ENCODE results near the gene CTIF.

CTIF gene

DNA sequence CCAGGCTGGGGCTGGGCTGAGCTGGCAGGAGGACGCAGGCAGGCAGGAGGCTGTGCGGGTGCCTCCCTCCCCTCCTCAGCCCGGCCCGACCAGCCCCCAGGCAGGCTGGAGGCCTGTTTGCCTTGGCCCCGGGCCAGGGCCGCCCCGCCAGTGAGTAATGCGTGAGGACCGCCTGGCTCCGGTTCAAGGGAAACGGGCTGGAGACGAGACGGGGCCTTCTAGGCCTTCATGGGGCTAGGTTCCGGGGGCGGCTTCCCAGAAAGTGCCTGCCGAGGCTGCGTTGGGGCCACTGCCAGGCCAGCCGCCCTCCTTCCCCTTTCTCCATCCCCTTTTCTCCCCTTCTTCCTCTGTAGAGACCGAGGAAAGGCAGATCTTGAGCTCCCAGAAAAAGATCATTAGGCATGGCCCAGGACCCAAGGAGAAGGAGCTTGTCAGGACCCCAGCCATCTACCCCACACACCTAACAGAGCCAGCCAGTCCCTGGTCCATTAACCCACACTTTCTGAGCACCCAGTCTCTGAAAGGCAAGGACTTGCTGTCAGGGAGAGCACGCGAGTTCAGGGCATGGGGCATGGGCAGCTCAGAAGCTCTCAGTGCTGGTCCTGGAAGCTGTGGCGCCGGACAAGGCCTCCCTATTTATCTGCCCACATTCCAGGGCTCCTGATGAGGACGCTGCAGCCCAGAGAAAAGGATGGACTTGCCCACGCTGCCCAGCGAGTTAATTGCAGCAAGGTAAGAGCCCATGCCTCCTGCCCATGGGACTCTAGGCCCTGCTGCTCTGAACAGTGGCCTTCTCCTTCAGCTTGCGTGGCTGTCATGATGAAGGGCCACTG lies 363.4 kb downstream of the CTIF start:
- peak; percentile 89 for DNase-seq (ENCODE audit: low read depth)

DNA sequence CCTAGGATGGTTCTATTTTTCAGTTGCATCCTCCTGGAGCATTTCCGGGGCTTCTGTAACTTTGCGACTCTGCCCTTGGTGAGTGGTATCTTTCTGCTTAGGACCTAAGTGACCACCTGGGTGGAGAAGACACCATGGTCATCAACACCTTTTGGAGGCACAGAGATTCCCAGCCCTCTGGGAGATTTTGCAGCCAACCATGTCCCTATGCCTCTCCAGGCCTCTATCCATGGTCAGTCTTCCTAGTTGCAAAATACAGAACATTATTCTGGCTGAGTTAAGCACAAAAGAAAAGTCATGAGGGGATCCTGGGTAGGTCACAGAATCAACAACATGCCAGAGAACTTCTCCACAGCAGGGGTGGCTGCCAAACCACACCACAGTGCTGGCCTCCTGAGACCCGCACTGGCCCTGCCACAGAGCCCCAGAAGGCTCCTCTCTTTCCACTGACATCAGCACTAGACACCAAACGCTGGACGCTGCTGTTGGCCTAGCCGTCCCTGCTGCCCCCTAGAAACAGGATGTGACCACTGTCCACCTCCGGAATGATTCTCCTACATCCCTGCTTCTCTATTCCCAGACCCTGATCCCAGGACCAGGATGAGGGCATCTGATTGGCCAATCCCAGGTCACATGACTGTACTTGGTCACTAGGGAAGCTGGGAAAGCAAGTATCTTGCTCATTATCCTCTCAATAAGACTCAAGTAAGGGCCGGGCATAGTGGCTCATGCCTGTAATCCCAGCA lies 364.2 kb downstream of the CTIF start:
- no peak for DNase-seq (ENCODE audit: low read depth)

DNA sequence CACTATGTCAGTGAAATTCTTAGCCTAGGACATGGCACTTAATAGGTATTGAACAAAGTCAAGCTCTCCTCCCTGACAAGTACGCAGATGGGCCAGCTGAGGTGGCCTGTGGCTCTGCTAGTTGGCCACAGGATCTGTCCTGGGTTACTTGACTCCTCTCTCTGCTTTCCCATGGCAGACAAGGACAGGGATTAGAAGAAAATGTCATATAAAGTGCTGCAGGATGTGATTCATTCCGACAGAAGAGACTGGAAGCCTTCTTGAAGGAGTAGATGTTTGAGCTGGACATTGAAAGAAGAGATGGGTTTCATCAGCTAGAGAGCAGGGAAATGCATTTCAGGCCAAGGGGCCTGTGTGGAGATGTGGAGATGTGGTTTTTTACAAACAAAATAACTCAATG lies 365.3 kb downstream of the CTIF start:
- DNase-seq (ENCODE audit: low read depth): no peak

DNA sequence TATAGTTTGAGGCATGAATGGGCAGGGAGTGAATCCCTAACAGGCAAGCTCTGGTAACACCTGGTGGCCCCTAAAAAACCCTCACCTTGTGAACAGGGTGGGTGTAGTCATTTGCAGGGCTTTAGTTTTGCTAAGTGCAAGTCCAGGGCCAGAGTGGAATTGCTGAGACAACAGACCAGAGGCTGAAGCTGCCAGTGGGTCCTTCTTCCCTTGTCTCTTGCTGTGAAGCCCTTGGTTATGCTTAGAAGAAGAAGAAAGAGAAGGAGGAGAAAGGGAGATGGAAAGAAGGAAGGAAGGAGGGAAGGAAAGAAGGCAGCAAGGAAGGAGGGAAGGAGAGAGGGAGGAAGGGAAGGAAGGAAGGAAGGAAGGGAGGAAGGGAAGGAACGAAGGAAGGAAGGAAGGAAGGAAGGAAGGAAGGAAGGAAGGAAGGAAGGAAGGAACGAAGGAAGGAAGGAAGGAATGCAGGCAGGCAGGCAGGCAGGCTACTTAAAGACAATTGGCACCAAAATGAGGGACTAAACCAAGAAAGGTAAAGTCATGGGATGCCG lies 366.1 kb downstream of the CTIF start:
- DNase-seq (ENCODE audit: low read depth): no peak

DNA sequence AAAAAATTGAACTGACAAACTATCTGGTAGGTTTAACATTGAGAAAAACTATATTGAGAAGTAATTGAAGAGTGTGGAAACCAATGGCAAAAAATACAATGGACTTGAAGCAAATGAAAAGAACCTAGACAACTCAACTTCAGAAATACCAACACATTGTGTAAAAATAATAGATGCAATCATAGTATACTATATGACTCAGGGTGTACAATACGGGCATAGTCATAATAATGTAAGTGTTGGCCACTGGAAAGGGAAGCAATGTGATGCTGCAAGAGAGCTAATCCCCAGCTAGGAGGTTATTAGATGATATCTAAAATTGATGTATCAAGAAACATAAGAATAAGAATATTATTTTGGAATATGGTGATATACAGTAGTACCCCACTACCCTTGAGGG lies 366.7 kb downstream of the CTIF start:
- no peak for DNase-seq (ENCODE audit: low read depth)

DNA sequence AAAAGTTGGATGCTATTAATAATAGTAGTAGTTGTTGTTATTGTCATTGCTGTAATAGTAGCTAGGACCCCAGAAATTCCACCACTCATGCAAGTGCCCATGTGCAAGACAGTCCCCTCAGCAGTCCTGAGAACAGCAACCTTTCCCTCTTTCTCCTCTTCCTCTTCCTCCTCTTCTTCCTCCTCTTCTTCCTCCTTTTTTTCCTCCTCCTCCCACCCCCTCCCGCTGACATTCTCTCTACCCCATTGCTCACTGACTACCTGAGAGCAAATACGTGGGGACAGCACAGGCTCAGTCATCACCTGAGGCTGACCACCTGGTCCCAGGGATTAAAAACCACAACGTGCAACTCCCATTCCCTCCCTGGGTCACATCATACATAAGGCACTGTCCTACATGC lies 370.1 kb downstream of the CTIF start:
- no peak for DNase-seq (ENCODE audit: low read depth)

DNA sequence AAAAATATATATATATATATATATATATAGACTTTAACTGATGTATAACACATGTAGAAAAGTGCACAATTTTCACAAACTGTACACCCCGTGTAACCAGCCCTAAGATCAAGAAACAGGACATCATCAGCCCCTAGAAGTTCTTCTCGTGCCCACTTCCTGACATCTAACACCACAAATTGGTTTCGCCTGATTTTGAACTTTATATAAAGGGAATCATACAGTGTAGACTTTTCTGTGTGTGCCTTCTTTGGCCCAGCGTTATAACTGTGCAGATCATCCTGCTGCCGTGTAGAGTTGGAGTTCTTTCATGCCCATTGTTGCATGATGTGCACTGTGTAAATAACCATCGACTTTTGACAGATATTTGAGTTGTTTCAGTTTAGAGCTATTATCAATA lies 370.9 kb downstream of the CTIF start:
- DNase-seq (ENCODE audit: low read depth): no peak

DNA sequence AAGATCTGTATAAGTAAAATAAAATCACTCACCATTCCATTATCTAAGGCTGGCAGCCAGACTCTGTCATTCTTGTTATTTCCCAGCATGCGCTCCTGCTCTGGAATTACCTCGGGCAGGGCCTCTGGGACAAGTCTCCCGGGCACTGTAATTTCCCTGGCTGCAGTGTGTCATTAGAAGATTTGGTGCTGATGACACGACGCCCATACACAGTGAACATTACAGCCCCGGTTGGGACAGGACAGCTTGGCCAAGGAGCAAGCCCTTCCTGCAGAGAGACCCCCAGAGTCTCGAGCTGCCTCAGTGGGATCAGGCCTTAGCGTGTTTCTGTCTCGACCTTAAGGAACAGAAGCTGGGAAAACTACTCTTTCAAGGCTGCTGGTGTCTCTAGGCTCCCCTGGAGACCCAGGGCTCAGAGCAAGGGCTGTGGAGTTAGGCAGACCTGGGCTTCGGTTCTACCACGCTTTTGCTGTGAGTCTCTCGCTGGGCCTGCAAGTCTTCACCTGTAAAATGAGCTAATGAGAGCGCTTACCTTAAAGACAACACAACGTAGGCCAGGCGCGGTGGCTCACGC lies 372.2 kb downstream of the CTIF start:
- no peak for DNase-seq (ENCODE audit: low read depth)

Data from amniotic epithelial cell (primary cell).